Measurements from ENCODE around the gene CORT. TPM values are rescaled to one million over a fixed set of nuclear protein-coding genes. Genes with fewer than 3 reads are reported as not detected.

Gene CORT
- total and polyA plus RNA-seq, 10 of the 15 experiments (the other 5 are each of a cell fraction or from before 2014, with no cell fraction given), result 0.09 to 0.49 (median 0.23) TPM; not detected in 1

DNA sequence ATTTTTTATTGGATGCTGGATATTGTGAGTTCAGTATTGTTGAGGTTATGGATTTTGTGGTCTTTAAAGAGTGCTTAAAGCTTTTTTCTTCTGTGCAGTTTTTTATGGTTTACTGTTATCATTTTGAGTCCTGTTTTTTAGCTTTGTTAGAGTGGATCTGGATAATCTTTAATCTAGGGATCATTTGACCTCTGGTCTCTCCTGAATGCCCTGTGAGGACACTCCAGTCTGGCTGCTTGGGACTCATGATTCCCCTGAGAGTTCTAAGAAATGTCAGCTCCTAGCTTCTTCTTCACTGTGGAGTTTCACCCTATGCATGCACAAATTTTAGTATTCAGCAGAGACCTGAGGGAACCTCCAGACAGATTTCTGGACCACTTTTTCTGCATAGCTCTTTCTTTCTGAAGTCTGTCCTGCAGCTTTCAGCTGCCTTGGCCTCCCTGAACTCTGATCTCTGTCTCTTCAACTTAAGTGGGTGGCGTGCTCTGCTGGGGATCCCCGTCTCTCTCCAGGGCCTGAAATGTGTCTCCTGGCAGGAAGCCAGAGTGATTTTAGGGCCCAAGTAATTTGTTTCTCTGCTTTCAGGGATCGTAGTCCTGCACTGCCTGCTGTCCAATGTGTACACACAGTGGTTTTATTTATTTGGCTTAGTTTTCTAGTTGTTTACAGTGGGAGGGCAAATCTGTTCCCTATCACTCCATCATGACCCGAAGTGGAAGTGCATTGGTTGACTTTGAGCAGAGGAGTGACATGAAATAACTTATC is 39.6 kb downstream of the CORT start:
- Histone ChIP-seq H3K36me3 (ENCODE audit: control insufficient read depth in 2 of 2, insufficient read depth in 2 of 2, low read length in 1 of 2) (peaks cover 0 to 4% of the 10 kb centered on the region in 2 experiments; a peak in 1 of 4 replicates), H2AFZ (ENCODE audit: control insufficient read depth, low read depth, low read length) (no peak overlapping the region), H3K4me1 (ENCODE audit: control insufficient read depth, insufficient read depth, low read length) (peaks cover 2% of the 10 kb centered on the region; the same call in 1 of the 2 replicates), H3K79me2 (ENCODE audit: control insufficient read depth, insufficient read depth, low read length) (peaks cover 24% of the 10 kb centered on the region), H4K20me1 (ENCODE audit: control insufficient read depth, insufficient read depth) (no peaks in the 10 kb centered on the region), H3K4me2 (ENCODE audit: control insufficient read depth, insufficient read depth) (no peak overlapping the region), H3K27ac (ENCODE audit: control insufficient read depth, insufficient read depth) (no peak overlapping the region), H3K9me3 (replicated peaks; ENCODE audit: control insufficient read depth, insufficient read depth, low read length) (no peaks in the 10 kb centered on the region), H3K27me3 (replicated peaks in 1 of 2; ENCODE audit: control insufficient read depth in 2 of 2, insufficient read depth in 2 of 2, low read length in 1 of 2) (no peaks in the 10 kb centered on the region), H3K4me3 (no peak overlapping the region), H3K9ac (ENCODE audit: control insufficient read depth, insufficient read depth, low read length) (no peak overlapping the region)
- POLR2A ChIA-PET, result interaction anchor here (0.8 to 1.6 kb wide), 2 partner anchors 12 to 56 kb away, joined by 3 to 4 read pairs; no protein-coding TSS in a partner anchor
- DNase-seq (ENCODE audit: low read depth, low spot score), result no peak
- RAD21 ChIA-PET (ENCODE audit: unreplicated experiment), result interaction anchor here (0.7 to 8.4 kb wide), 3 partner anchors 19 to 356 kb away, joined by 3 to 191 read pairs (median 6); partner anchors contain the start of gene CENPS
- FAIRE-seq, result no peak
- CTCF ChIA-PET, result interaction anchor here (0.5 to 12.5 kb wide), 11 partner anchors 9 to 1154 kb away, joined by 3 to 292 read pairs (median 3); partner anchors contain the start of gene CENPS
- SMC1A ChIA-PET (ENCODE audit: uncharacterized antibody, unreplicated experiment), result interaction anchor here (0.6 to 1.9 kb wide), 2 partner anchors 9 to 60 kb away, joined by 3 to 7 read pairs; no protein-coding TSS in a partner anchor
- peak; percentile 48 for ATAC-seq
- 2% methylated on average over 4 of the region's 4 CpGs for WGBS (ENCODE audit: insufficient coverage, insufficient replicate concordance, low lambda C conversion rate, missing lambda C conversion rate)
- BruUV-seq (replicated peaks), result no TSS peak
- intact Hi-C loops (cut with micrococcal nuclease; ENCODE audit: unreplicated experiment) (loop anchor here (5.0 kb wide), 1 partner anchor 612 kb away; no protein-coding TSS in a partner anchor), in situ Hi-C loops (cut with MboI) (loop anchor here (5.0 kb wide), 1 partner anchor 57 kb away; the partner anchor contains the start of gene CENPS)
- TF ChIP-seq, protein P1, sequence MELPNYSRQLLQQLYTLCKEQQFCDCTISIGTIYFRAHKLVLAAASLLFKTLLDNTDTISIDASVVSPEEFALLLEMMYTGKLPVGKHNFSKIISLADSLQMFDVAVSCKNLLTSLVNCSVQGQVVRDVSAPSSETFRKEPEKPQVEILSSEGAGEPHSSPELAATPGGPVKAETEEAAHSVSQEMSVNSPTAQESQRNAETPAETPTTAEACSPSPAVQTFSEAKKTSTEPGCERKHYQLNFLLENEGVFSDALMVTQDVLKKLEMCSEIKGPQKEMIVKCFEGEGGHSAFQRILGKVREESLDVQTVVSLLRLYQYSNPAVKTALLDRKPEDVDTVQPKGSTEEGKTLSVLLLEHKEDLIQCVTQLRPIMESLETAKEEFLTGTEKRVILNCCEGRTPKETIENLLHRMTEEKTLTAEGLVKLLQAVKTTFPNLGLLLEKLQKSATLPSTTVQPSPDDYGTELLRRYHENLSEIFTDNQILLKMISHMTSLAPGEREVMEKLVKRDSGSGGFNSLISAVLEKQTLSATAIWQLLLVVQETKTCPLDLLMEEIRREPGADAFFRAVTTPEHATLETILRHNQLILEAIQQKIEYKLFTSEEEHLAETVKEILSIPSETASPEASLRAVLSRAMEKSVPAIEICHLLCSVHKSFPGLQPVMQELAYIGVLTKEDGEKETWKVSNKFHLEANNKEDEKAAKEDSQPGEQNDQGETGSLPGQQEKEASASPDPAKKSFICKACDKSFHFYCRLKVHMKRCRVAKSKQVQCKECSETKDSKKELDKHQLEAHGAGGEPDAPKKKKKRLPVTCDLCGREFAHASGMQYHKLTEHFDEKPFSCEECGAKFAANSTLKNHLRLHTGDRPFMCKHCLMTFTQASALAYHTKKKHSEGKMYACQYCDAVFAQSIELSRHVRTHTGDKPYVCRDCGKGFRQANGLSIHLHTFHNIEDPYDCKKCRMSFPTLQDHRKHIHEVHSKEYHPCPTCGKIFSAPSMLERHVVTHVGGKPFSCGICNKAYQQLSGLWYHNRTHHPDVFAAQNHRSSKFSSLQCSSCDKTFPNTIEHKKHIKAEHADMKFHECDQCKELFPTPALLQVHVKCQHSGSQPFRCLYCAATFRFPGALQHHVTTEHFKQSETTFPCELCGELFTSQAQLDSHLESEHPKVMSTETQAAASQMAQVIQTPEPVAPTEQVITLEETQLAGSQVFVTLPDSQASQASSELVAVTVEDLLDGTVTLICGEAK (IDR thresholded peaks at IDR 0.05; ENCODE audit: borderline replicate concordance), result no peak
- TF ChIP-seq POLR2AphosphoS5 (IDR thresholded peaks at IDR 0.05; ENCODE audit: low read length) (no peak), EZH2 (IDR thresholded peaks at IDR 0.05; ENCODE audit: borderline replicate concordance, control insufficient read depth, low read depth, low read length) (no peak), ATF2 (IDR thresholded peaks at IDR 0.05; ENCODE audit: low read length) (no peak), PBX3 (IDR thresholded peaks at IDR 0.05; ENCODE audit: insufficient replicate concordance, low read depth, low read length) (no peak), TAF1 (IDR thresholded peaks at IDR 0.05; ENCODE audit: borderline replicate concordance, low read depth, low read length) (no peak), RFX5 (IDR thresholded peaks at IDR 0.05; ENCODE audit: low read depth, low read length) (no peak), ATF3 (IDR thresholded peaks at IDR 0.05; ENCODE audit: borderline replicate concordance, extremely low read depth, low read depth, low read length) (no peak), KAT2A (conservative IDR thresholded peaks at IDR 0.05; ENCODE audit: control insufficient read depth, low read depth, low read length) (no peak), NFXL1 (IDR thresholded peaks at IDR 0.05; ENCODE audit: borderline replicate concordance) (no peak), NR2C1 (IDR thresholded peaks at IDR 0.05) (0 out of 2 replicates have a peak, but pooled peaks have one; percentile 32), ATF7 (IDR thresholded peaks at IDR 0.05; ENCODE audit: low read depth) (no peak), USF1 (IDR thresholded peaks at IDR 0.05; ENCODE audit: borderline replicate concordance, extremely low read length, insufficient read depth, low read depth, low read length) (no peak)
